HL-60 (cell line): ENCODE data around the gene FMO1.

Experiments
- DNase-seq, 2 experiments: peaks; one replicate each; pipeline ENCODE4 v3.0.0-alpha.2; 2010 to 2020; ENCODE audit warnings: low read depth in 1 of 2, low spot score in 1 of 2
- H3K27ac ChIP-seq: fragments of 250-450 bp; sonication (Bioruptor Pico); replicated peaks from 2 replicates; pipeline ENCODE4 v1.5.1; 2020; ENCODE audit warnings: mild to moderate bottlenecking, moderate library complexity
- H3K27me3 ChIP-seq: fragments of 250-450 bp; sonication (Bioruptor Pico); 2 replicates; pipeline ENCODE4 v1.5.1; 2021; ENCODE audit warnings: mild to moderate bottlenecking, moderate library complexity; ENCODE audit not compliant: insufficient read depth, poor library complexity, severe bottlenecking
- H3K4me3 ChIP-seq: replicated peaks from 2 replicates; pipeline ENCODE4 v1.5.1; 2011; ENCODE audit warnings: mild to moderate bottlenecking, control low read depth, low read length; ENCODE audit not compliant: insufficient read depth
- GABPA ChIP-seq: IDR thresholded peaks from 2 replicates; pipeline ENCODE4 v1.6.1; 2012; ENCODE audit warnings: low read depth
- POLR2AphosphoS5 ChIP-seq: IDR thresholded peaks from 2 replicates; pipeline ENCODE4 v1.6.1; 2012; ENCODE audit warnings: low read depth
- SPI1 ChIP-seq: IDR thresholded peaks from 2 replicates; pipeline ENCODE4 v1.6.1; 2012; ENCODE audit warnings: low read depth, mild to moderate bottlenecking, borderline replicate concordance
- TF ChIP-seq, protein P1 (sequence below): IDR thresholded peaks from one replicate; pipeline ENCODE4 v1.5.1; 2011; ENCODE audit warnings: low read length, control low read depth, inconsistent platforms; ENCODE audit not compliant: insufficient read depth
- TF ChIP-seq, protein P2 (sequence below): IDR thresholded peaks from 2 replicates; pipeline ENCODE4 v1.6.1; 2012; ENCODE audit warnings: low read depth; ENCODE audit not compliant: insufficient replicate concordance

The FMO1 gene

DNA sequence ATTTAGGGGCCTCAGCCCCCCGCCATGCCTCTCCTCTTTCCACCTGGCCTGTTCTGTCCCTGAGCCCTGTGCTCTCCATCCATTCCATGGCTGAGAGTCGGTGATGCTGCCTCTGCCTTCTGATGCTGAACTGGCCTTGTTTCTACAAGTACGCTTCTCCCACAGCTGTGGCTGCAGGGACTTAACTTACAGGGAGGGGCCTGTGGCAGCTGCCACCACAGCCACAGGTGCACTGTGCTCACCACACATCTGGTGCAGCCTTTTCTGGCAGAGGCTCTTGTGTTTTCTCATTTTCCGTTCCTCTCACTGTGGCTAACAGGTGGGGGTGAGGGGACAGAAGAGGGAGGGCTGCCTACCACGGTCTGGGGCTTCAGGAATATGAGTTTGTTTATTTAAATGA, 4.2 kb downstream of the FMO1 start:
- Histone ChIP-seq H3K27ac (no peak overlapping the region), H3K4me3 (no peak overlapping the region), H3K27me3 (no peaks in the 10 kb centered on the region)
- no peak for DNase-seq
- TF ChIP-seq, protein P1, sequence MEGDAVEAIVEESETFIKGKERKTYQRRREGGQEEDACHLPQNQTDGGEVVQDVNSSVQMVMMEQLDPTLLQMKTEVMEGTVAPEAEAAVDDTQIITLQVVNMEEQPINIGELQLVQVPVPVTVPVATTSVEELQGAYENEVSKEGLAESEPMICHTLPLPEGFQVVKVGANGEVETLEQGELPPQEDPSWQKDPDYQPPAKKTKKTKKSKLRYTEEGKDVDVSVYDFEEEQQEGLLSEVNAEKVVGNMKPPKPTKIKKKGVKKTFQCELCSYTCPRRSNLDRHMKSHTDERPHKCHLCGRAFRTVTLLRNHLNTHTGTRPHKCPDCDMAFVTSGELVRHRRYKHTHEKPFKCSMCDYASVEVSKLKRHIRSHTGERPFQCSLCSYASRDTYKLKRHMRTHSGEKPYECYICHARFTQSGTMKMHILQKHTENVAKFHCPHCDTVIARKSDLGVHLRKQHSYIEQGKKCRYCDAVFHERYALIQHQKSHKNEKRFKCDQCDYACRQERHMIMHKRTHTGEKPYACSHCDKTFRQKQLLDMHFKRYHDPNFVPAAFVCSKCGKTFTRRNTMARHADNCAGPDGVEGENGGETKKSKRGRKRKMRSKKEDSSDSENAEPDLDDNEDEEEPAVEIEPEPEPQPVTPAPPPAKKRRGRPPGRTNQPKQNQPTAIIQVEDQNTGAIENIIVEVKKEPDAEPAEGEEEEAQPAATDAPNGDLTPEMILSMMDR, result no peak
- TF ChIP-seq POLR2AphosphoS5 (no peak), SPI1 (no peak), GABPA (no peak)
- TF ChIP-seq, protein P2, sequence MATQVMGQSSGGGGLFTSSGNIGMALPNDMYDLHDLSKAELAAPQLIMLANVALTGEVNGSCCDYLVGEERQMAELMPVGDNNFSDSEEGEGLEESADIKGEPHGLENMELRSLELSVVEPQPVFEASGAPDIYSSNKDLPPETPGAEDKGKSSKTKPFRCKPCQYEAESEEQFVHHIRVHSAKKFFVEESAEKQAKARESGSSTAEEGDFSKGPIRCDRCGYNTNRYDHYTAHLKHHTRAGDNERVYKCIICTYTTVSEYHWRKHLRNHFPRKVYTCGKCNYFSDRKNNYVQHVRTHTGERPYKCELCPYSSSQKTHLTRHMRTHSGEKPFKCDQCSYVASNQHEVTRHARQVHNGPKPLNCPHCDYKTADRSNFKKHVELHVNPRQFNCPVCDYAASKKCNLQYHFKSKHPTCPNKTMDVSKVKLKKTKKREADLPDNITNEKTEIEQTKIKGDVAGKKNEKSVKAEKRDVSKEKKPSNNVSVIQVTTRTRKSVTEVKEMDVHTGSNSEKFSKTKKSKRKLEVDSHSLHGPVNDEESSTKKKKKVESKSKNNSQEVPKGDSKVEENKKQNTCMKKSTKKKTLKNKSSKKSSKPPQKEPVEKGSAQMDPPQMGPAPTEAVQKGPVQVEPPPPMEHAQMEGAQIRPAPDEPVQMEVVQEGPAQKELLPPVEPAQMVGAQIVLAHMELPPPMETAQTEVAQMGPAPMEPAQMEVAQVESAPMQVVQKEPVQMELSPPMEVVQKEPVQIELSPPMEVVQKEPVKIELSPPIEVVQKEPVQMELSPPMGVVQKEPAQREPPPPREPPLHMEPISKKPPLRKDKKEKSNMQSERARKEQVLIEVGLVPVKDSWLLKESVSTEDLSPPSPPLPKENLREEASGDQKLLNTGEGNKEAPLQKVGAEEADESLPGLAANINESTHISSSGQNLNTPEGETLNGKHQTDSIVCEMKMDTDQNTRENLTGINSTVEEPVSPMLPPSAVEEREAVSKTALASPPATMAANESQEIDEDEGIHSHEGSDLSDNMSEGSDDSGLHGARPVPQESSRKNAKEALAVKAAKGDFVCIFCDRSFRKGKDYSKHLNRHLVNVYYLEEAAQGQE, result no peak

DNA sequence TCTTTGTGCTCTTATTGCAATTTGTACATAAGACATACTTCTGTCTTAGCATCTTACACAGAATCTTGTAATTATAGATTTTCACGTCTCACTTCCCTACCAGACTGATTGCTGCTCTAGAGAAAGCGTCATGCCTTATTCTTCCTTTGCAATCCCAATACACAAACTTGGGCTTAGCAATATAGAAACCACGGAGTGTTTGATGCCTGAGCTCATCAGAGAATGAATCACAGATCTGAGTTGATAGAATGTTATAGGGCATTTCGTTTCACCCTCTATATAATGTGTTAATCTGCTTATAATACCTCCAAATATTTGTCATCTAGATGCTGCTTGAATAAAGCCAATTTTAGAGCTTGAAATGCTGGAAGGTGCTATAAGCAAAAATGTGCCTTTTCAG, 6.6 kb downstream of the FMO1 start:
- DNase-seq, result no peak
- Histone ChIP-seq H3K27me3 (no peaks in the 10 kb centered on the region), H3K27ac (no peak overlapping the region)

DNA sequence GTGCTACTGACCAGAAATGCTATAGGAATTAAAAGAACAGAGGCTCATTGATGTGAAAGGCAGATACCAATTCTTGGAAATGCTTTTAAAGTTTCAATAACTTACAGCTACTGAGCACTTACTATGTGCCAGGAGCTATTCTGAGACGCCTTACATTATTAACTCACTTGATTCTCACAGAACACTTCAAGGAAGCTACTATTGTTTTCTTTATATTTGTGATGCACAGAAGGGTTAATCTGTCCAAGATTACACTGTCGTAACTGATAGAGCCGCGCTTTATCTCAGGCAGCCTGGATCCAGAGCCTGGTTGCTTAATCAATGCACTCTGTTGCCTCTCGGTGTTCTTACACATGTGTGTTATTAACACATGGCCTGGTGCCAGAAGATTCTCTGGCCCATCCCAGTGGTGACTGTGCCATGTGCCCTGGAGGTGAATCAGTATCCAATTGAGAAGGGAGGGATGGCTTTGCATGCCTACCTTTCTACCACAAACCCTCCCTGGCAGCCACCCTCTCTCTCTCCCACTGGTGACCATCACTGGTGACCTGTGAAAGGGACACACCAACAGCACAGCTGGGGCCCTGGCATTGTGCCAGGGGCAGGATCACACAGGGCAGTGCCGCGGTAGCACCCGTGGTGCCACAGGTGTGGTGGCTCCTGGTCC, 8.8 kb downstream of the FMO1 start:
- DNase-seq, result no peak
- Histone ChIP-seq H3K27ac (no peak overlapping the region), H3K27me3 (no peaks in the 10 kb centered on the region), H3K4me3 (no peak overlapping the region)
- no peak for TF ChIP-seq GABPA
- no peak for TF ChIP-seq POLR2AphosphoS5
- TF ChIP-seq, protein P1, result no peak
- TF ChIP-seq SPI1, result no peak
- TF ChIP-seq, protein P2, result no peak

More for the DNA sequence above, 6.6 kb downstream of the FMO1 start:
- TF ChIP-seq, protein P2, result no peak
- TF ChIP-seq, protein P1, result no peak
- TF ChIP-seq GABPA (no peak), SPI1 (no peak), POLR2AphosphoS5 (no peak)
- no peak overlapping the region for H3K4me3 ChIP-seq
